ENCODE measurements around the gene TMEM41B. TPM values are rescaled to one million over a fixed set of nuclear protein-coding genes. Genes with fewer than 3 reads are reported as not detected.
"Not testable (repeated sequence)": the region's sequence is repeated elsewhere in the genome, so short reads cannot be mapped to it uniquely, and the experiment has no call there.

TMEM41B gene
- polyA plus RNA-seq, 12 donors = 13.3 to 58.9 (median 18.6) TPM; not detected in 1

- DNase-seq = no peak
These were observed 50.5 kb downstream of the TMEM41B start for GRCh38 chr11:9263840-9264315.

DNA sequence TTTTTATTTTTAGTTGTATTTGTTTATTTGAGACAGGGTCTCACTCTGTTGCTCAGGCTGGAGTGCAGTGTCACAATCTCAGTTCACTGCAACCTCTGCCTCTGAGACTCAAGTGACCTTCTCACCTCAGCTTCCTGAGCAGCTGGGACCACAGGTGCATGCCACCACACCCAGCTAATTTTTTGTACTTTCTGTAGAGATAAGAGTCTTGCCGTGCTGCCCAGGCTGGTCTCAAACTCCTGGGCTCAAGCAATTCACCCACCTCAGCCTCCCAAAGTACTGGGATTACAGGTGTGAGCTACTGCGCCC, 53.6 kb downstream of the TMEM41B start:
- not testable (repeated sequence) for DNase-seq

GRCh38 chr11:9259981-9260837, 54.2 kb downstream of the TMEM41B start:
- DNase-seq = peak; percentile 35

DNA sequence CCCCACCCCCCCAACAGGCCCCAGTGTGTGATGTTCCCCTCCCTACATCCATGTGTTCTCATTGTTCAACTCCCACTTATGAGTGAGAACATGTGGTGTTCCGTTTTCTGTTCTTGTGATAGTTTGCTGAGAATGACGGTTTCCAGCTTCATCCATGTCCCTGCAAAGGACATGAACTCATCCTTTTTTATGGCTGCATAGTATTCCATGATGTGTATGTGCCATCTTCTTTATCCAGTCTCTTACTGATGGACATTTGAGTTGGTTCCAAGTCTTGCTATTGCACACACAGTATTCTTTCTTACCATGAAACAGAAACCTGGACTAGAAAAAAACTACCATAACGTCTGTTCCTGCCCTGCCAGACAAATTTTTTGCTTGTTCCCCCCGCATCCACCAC, 56.1 kb downstream of the TMEM41B start:
- DNase-seq = not testable (repeated sequence)

- DNase-seq = no peak
These were observed 60.0 kb downstream of the TMEM41B start for GRCh38 chr11:9254416-9254815.

GRCh38 chr11:9253086-9253485, 61.3 kb downstream of the TMEM41B start:
- DNase-seq = no peak

GRCh38 chr11:9251311-9251710, 63.1 kb downstream of the TMEM41B start:
- no peak for DNase-seq

DNA sequence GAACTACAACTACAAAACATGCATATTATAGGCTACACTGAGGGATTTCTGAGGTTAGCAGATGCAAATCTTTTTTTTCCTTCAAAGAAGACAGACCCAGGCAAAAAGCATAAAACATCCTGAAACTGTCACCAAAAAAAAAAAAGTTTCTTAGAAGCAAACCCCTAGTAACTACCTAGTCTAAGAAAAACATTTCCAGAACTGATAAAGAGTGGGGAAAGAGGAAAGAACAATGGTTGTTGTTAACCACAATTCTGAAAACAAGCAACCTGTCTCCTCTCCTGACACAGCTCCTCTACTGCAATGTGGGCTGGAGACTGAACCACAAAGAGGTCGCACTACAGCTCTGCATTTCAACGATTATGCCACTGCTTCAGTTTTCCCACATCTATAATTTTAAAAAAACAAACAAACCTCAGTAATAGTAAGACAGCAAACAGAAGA, 64.2 kb downstream of the TMEM41B start:
- no peak for DNase-seq

GRCh38 chr11:9249252-9249651, 65.1 kb downstream of the TMEM41B start:
- DNase-seq = no peak

DNA sequence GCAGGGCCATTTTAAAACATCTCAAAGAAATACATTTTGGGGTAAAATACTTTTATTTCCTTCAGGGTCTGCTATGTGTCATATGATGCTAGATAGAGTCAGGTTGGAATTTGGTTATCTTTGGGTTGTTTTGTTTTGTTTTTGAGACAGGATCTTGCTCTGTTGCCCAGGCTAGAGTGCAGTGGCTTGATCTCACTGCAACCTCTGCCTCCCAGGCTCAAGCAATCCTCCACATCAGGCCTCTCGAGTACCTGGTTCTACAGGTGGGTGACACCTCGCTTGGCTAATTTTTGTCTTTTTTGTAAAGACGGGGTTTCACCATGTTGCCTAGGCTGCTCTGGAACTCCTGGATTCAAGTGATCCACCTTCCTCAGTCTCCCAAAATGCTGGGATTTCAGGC, 66.5 kb downstream of the TMEM41B start:
- no peak for DNase-seq

- DNase-seq = not testable (repeated sequence)
These were observed 78.2 kb downstream of the TMEM41B start for GRCh38 chr11:9236242-9236641.

- no peak for DNase-seq
These were observed 81.9 kb downstream of the TMEM41B start for GRCh38 chr11:9232482-9232881.

- DNase-seq = peak; percentile 66
These were observed 82.6 kb downstream of the TMEM41B start for GRCh38 chr11:9231848-9232177.

Other genes with a start within 250 kb of the TMEM41B start
- 10 to 100 TPM in 11 of 12 donors, not detected in 1; 24.0 to 46.9 (median 32.6) TPM for gene SCUBE2, start 223.0 kb downstream of the TMEM41B start, polyA plus RNA-seq (ENCODE audit: insufficient read length in 12 of 12)
- 10 to 100 TPM in 11 of 12 donors, not detected in 1; 57.5 to 96.2 (median 80.9) TPM for gene DENND5A, start 49.2 kb downstream of the TMEM41B start, polyA plus RNA-seq (ENCODE audit: insufficient read length in 12 of 12)
- 100 to 1,000 TPM in 7 of 12 donors, 10 to 100 TPM in 4, not detected in 1; 64.5 to 120 (median 105) TPM for gene IPO7, start 70.1 kb upstream of the TMEM41B start, polyA plus RNA-seq (ENCODE audit: insufficient read length in 12 of 12)
- 10 to 100 TPM in 10 of 12 donors, 1 to 10 TPM in 1, not detected in 1; 8.2 to 20.9 (median 17.7) TPM for gene ZNF143, start 146.4 kb upstream of the TMEM41B start, polyA plus RNA-seq (ENCODE audit: insufficient read length in 12 of 12)